ENCODE data around the gene SLC39A6. TPM values are rescaled to one million over a fixed set of nuclear protein-coding genes. Genes with fewer than 3 reads are reported as not detected.

Gene SLC39A6
- total RNA-seq, 1 experiment from 2014 or later, result 47.6 TPM

DNA sequence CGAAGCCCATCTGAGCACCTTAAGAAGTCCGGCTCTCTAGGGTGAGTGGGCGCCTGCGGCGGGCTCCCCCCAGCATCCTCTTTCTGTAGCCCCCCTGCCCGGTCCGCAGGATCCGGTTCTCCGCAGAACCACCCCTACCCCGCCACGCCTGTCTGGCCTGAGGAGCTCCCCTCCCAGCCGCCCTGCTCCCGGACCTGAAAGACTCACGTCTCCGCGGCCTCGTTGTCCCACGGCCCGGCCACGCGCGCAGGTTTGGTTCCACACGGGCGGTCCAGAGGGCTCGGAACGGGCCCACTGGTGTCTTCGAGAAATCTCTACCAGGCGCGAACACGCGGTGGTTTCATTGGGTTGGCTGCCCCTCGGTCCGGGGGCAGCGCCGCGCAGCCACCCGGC is 237 bp downstream of the SLC39A6 start:
- no peak for DNase-seq (ENCODE audit: low read depth, low spot score)
- H3K36me3 ChIP-seq (ENCODE audit: control insufficient read depth, insufficient read depth, low read length), result peaks cover 7% of the 10 kb centered on the region
- ChIA-PET POLR2A (no interaction called here), CTCF (no interaction called here)
- no peaks in the 10 kb centered on the region for H3K9me3 ChIP-seq (ENCODE audit: control insufficient read depth, insufficient read depth, low read depth, low read length)
- TF ChIP-seq SIN3A (IDR thresholded peaks at IDR 0.05; ENCODE audit: borderline replicate concordance, insufficient read depth, low read depth, low read length) (no peak), TCF7L2 (IDR thresholded peaks at IDR 0.05; ENCODE audit: low read depth, low read length) (no peak), POLR2AphosphoS5 (IDR thresholded peaks at IDR 0.05; ENCODE audit: low read depth, low read length) (no peak)
- TF ChIP-seq, protein P1, sequence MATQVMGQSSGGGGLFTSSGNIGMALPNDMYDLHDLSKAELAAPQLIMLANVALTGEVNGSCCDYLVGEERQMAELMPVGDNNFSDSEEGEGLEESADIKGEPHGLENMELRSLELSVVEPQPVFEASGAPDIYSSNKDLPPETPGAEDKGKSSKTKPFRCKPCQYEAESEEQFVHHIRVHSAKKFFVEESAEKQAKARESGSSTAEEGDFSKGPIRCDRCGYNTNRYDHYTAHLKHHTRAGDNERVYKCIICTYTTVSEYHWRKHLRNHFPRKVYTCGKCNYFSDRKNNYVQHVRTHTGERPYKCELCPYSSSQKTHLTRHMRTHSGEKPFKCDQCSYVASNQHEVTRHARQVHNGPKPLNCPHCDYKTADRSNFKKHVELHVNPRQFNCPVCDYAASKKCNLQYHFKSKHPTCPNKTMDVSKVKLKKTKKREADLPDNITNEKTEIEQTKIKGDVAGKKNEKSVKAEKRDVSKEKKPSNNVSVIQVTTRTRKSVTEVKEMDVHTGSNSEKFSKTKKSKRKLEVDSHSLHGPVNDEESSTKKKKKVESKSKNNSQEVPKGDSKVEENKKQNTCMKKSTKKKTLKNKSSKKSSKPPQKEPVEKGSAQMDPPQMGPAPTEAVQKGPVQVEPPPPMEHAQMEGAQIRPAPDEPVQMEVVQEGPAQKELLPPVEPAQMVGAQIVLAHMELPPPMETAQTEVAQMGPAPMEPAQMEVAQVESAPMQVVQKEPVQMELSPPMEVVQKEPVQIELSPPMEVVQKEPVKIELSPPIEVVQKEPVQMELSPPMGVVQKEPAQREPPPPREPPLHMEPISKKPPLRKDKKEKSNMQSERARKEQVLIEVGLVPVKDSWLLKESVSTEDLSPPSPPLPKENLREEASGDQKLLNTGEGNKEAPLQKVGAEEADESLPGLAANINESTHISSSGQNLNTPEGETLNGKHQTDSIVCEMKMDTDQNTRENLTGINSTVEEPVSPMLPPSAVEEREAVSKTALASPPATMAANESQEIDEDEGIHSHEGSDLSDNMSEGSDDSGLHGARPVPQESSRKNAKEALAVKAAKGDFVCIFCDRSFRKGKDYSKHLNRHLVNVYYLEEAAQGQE (IDR thresholded peaks at IDR 0.05; ENCODE audit: insufficient read depth in 1 of 2, low read depth in 2 of 2, low read length in 1 of 2), result no peak
- TF ChIP-seq, protein P2, sequence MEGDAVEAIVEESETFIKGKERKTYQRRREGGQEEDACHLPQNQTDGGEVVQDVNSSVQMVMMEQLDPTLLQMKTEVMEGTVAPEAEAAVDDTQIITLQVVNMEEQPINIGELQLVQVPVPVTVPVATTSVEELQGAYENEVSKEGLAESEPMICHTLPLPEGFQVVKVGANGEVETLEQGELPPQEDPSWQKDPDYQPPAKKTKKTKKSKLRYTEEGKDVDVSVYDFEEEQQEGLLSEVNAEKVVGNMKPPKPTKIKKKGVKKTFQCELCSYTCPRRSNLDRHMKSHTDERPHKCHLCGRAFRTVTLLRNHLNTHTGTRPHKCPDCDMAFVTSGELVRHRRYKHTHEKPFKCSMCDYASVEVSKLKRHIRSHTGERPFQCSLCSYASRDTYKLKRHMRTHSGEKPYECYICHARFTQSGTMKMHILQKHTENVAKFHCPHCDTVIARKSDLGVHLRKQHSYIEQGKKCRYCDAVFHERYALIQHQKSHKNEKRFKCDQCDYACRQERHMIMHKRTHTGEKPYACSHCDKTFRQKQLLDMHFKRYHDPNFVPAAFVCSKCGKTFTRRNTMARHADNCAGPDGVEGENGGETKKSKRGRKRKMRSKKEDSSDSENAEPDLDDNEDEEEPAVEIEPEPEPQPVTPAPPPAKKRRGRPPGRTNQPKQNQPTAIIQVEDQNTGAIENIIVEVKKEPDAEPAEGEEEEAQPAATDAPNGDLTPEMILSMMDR (IDR thresholded peaks at IDR 0.05), result no peak
- ATAC-seq, result no peak
- intact Hi-C loops (cut with micrococcal nuclease; ENCODE audit: unreplicated experiment), result loop anchor here (5.0 kb wide), 1 partner anchor 112 kb away; no protein-coding TSS in a partner anchor
- H3K27ac ChIP-seq (ENCODE audit: low read length), result peak overlapping the region; percentile 68
- peak overlapping the region; percentile 96 to 98 for H3K4me3 ChIP-seq (ENCODE audit: low read depth in 2 of 2, low read length in 2 of 2)
- no TSS peak for BruUV-seq (replicated peaks)
- H3K27me3 ChIP-seq (ENCODE audit: control insufficient read depth, insufficient read depth, low read length), result no peaks in the 10 kb centered on the region
- H3K4me1 ChIP-seq (ENCODE audit: control insufficient read depth, insufficient read depth, low read length), result peaks cover 5% of the 10 kb centered on the region
- in situ Hi-C loops (cut with HindIII; ENCODE audit: low pct_unique_long_range_greater_than_20kb, low sequenced_read_pairs), result no loop called here

DNA sequence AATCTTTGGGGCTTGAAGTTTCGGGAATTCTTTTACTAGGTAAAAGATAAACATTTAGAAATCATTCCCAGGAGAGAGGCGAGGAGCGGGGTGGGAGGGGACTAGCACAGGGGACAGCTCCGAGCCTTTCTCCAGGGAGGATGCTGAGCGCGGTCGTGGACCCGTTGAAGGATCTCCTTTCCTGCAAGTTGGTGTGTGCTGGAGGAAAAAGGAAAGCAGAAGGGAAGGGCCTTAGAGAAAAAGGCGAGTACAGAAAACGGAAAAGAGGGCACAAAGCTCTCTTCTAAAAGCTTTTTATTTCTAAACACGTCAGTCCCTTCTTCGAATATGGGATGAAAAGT is 640 bp downstream of the SLC39A6 start:
- POLR2A ChIA-PET, result no interaction called here
- in situ Hi-C loops (cut with HindIII; ENCODE audit: low pct_unique_long_range_greater_than_20kb, low sequenced_read_pairs), result no loop called here
- no peak for DNase-seq (ENCODE audit: low read depth, low spot score)

More for the DNA sequence above, 640 bp downstream of the SLC39A6 start:
- peak overlapping the region; percentile 96 to 98 for H3K4me3 ChIP-seq (ENCODE audit: low read depth in 2 of 2, low read length in 2 of 2)
- no TSS peak for BruUV-seq (replicated peaks)
- TF ChIP-seq, protein P1 (IDR thresholded peaks at IDR 0.05; ENCODE audit: insufficient read depth in 1 of 2, low read depth in 2 of 2, low read length in 1 of 2), result 0 out of 4 replicates have a peak, but pooled peaks have one; percentile 23 to 49
- TF ChIP-seq SIN3A (IDR thresholded peaks at IDR 0.05; ENCODE audit: borderline replicate concordance, insufficient read depth, low read depth, low read length), result no peak
- H3K9me3 ChIP-seq (ENCODE audit: control insufficient read depth, insufficient read depth, low read depth, low read length), result no peaks in the 10 kb centered on the region
- no peaks in the 10 kb centered on the region for H3K27me3 ChIP-seq (ENCODE audit: control insufficient read depth, insufficient read depth, low read length)
- CTCF ChIA-PET, result interaction anchor here (0.5 to 0.6 kb wide), 2 partner anchors 39 to 701 kb away, joined by 3 to 6 read pairs; partner anchors contain the start of gene KIAA1328
- intact Hi-C loops (cut with micrococcal nuclease; ENCODE audit: unreplicated experiment), result loop anchor here (5.0 kb wide), 1 partner anchor 111 kb away; no protein-coding TSS in a partner anchor
- H3K36me3 ChIP-seq (ENCODE audit: control insufficient read depth, insufficient read depth, low read length), result peaks cover 7% of the 10 kb centered on the region
- peak overlapping the region; percentile 68 for H3K27ac ChIP-seq (ENCODE audit: low read length)
- no peak for ATAC-seq
- peaks cover 5% of the 10 kb centered on the region for H3K4me1 ChIP-seq (ENCODE audit: control insufficient read depth, insufficient read depth, low read length)

All from Panc1 (cell line).